Suppressor macrophage treated with lipopolysaccharide for 4 hours (primary cell): ENCODE data around the gene WDR45B.
A peak's percentile ranks its signal among the peaks of the same experiment; 100 is the strongest.
"Not testable (repeated sequence)": the region's sequence is repeated elsewhere in the genome, so short reads cannot be mapped to it uniquely, and the experiment has no call there.

Experiments
- DNase-seq: peaks from one replicate; pipeline ENCODE4 v3.0.0-alpha.2; 2020

Gene WDR45B

DNA sequence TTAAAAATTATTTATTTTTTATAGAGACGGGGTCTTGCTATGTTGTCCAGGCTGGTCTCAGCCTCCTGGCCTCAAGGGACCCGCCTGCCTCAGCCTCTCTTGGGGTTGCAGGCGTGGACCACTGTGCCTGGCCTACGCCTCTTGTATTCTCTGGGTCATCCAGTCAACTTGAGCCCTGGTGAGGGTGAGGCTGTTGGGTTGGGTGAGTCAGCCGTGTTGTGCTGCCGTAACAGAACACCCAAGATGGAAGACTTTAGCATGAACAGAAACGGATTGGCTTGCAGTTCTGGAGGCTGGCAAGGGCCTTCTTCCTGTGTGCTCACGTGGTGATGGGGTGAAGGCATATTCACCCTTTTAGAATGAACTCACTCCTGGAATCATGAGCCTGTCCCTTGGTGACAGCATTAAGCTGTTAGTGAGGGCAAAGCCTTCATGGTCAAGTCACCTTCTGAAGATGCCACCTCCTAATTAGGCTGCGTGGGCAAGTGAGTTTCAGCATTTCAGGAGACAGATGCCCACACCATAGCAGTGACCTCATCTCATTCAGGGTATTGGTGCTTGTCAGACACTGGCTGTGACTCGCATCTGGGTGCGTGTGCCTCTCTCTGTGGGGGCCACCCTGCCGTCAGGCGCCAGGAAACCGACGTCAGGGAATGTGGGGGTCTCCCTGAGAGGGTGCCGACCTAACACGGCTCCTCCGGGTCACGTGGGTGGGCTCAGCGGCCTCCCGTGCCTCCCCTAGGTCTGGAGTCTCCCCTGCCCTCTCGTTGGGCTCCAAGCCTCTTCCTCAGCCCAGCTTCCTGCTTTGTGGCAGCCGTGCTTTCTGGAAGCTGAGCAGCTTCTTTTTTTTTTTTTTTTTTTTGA lies 49.8 kb downstream of the WDR45B start:
- DNase-seq = peak; percentile 68

DNA sequence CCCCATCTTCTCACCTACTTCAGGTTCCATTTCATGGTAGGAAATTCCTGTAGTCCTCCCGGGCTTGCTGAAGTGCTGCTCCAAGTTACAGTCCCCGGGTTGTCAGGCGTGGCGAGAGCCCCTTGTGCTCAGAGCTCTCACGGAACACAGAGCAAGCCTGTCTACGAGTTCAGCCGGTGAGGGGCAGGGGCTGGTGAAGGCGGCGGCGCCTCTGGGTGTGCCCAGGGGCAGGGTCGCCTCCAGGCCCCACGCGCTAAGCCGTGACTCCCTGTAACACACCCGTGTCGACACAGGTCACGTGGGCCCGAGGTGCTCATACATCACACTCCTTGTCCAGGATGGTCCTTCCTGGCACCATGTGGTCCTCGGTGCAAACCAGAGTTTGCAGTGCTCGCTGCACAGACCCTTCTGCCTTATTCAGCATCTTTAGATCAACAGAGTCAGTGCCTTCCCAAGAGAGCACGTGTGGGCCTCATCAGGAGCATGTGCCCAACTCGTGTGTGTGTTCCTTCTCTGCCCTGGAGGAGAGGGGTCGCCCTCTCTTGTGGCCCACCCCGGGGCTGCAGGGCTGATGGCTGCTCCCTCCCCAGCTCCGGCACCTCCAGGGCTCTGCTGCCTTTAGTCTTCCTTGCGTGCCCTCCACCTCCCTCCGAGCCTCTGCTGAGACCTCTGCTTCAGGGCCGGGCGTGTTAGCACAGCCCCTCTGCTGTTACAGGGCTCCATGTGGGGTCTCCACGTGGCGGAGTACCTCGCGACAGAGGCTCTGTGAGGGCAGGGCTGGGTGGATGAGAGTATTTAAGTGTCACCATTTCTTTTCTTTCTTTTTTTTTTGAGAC lies 51.2 kb downstream of the WDR45B start:
- no peak for DNase-seq

DNA sequence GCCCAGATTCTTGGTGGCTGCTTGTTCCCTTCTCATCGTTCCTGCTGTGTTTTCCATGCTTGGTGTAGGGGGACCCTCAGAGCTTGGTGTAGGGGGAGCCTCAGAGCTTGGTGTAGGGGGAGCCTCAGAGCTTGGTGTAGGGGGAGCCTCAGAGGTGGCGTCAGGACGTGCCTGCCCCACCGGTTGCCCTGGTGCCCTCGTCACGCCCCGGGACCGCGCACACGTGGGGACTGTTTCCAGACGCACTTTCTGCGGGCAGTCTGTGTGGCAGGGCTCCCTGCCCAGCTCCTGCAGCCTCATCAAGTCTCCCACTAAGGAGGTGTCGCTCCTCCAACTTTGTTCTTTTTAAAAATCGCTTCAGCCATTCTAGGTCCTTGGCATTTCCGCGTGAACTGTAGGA lies 51.9 kb downstream of the WDR45B start:
- DNase-seq = no peak

DNA sequence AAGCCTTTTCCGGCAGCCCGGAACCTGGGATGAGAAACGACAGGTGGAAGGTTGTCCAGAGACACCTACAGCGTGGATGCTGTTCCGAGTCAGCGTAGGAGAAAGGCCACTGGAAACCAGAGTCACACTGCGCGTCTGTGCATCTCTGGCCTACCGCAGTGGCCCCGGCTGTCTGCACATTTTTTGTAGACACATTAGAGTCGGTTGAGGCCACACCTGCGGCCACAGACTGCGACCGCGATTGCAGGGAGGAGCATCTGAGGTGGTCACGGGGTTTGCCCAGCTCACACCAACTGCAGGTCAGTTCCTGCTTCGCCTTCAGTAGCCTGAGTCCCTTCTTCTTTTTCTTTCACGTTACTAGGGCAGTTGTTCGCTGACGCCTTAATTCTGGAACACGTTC lies 52.4 kb downstream of the WDR45B start:
- DNase-seq = no peak

DNA sequence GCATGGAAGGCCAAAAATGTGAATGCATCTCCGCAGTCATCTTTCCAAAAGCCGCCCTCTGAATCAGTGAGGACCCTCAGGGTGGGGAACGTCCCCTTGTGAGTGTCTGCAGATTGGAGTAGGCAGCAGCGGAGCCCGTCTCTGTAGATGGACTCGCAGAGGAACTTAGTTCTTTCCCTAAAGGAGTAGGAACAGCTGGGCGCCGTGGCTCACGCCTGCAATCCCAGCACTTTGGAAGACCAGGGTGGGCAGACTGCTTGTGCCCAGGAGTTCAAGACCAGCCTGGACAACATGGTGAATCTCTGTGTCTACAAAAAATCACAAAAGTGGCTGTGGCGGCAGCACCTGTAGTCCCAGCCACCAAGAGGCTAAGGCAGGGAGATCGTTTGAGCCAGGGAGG lies 53.7 kb downstream of the WDR45B start:
- DNase-seq = no peak

DNA sequence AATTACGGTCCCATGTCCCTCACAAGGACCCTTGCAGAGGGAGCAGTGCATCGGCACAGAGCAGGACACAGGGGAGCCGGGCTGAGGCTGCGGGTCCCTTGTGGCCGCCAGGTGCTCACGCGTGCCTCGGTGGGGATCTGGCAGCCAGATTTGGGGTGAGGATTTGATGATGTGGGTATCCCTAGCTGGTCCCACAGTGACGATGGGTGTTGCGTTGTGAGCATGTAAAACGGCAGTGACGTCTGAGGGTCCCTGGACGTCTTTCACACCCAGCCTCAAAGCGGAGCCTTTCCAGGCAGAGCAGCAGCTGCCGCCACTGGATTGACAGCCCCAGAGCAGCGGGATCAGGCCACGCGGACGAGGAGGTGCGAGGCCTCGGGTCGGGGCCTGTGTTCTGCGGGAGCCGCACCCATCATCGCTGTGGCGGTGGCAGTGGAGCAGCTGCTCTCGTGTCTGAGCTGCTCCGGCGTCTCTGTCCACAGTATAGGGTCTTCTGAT lies 54.6 kb downstream of the WDR45B start:
- no peak for DNase-seq

DNA sequence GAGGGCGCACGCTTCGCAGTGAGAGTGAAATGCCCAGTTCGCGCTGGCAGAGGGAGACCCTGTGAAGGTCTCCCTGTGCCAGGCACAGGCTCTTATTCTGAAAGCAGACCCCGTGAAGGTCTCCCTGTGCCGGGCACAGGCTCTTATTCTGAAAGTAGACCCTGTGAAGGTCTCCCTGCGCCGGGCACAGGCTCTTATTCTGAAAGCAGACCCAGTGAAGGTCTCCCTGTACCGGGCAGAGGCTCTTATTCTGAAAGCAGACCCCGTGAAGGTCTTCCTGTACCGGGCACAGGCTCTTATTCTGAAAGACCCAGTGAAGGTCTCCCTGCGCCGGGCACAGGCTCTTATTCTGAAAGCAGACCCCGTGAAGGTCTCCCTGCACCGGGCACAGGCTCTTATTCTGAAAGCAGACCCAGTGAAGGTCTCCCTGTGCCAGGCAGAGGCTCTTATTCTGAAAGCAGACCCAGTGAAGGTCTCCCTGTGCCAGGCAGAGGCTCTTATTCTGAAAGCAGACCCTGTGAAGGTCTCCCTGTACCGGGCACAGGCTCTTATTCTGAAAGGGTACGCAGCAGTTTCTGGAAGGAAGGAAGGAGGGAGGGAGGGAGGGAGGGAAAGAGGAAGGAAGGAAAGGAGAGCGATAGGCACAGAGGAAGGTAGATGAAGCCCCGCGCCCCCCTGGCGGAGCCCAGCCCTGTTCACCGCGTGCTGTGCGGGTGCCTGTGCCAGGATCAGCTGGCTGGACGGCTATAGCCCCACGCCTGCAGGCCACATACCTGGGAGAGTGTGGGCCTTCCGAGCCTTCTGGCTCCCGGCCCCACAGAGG lies 55.3 kb downstream of the WDR45B start:
- DNase-seq = peak; percentile 32

DNA sequence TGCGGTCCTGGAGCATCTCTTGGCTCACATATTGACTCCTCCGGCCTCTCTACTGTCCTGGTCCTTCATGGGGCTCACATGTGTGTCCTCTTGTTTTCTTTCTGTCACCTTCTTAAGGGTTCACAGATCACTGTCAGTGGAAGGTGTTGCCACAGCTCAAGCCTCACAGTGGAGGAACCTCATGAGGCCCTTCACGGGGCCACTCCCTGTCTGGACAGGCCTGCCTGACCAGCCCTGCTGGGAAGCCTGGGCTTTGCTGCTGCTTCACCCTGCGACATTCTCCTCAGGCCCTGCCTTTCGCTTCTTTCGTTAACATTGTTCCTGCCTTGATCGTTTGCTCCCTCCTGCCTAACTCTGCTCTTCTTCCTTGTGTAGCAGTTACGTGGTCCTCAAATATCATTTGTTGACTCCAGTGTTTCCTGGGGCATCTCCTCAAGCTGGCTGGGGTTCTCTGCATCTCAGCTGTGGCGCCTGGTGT lies 55.9 kb downstream of the WDR45B start:
- no peak for DNase-seq

DNA sequence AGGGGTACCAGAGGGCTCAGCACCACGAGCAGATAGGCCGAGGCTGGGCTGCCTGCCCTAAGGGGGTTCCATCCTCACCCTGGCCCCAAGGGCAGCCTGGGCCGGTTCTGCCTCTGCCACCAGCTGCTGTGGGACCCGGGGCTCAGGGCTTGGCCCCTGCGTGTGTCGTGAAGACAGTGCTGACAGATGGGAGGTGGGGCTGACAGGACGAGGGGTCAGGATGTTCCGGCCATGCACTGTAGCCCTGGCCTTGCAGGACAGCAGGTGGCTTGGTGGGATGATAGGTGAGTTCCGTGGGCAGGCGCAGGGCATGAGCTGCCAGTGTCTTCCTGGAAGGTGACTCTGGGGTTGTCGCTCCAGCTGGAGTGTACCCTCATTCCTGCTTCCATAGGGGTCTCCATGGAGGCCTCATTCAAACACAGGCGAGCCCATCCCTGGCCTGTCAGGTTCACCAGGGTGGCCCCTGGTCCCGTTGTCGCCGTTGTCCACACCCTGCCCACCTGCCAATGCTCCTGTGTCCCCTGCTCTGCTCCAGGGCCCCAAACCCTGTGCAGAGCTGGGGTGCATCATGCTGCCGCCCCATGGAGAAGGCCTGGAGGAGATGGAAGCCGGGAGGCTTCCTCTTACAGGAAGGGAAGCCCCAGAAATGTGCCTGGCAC lies 57.2 kb downstream of the WDR45B start:
- DNase-seq = no peak

DNA sequence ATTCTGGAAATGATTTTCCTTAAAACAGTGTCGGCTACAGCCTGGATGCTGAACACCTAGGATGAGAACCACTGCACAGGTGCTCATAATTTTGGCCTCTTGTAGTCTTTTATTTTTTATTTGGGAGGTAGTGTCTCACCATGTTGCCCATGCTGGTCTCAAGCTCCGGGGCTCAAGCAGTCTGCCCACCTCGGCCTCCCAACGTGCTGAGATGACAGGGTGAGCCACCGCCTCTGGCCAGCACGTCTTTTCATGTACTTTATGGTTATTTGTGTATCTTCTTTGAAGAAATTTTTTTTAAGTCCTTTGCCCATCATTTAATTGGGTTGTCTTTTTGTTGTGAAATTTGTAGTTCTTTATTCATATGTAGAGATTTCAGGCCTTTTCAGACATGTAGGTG lies 58.0 kb downstream of the WDR45B start:
- DNase-seq = no peak

DNA sequence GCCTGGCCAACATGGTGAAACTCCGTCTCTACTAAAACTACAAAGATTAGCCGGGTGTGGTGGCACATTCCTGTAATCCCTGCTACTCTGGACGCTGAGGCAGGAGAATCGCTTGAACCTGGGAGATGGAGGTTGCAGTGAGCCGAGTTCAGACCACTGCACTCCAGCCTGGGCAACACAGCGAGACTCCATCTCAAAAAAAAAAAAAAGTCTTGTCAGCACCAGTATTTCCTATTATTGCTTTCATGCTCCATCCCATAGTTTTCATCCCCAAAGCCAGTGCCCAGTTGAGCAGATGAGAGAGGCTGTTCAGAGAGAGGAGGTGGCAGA lies 58.4 kb downstream of the WDR45B start:
- no peak for DNase-seq

DNA sequence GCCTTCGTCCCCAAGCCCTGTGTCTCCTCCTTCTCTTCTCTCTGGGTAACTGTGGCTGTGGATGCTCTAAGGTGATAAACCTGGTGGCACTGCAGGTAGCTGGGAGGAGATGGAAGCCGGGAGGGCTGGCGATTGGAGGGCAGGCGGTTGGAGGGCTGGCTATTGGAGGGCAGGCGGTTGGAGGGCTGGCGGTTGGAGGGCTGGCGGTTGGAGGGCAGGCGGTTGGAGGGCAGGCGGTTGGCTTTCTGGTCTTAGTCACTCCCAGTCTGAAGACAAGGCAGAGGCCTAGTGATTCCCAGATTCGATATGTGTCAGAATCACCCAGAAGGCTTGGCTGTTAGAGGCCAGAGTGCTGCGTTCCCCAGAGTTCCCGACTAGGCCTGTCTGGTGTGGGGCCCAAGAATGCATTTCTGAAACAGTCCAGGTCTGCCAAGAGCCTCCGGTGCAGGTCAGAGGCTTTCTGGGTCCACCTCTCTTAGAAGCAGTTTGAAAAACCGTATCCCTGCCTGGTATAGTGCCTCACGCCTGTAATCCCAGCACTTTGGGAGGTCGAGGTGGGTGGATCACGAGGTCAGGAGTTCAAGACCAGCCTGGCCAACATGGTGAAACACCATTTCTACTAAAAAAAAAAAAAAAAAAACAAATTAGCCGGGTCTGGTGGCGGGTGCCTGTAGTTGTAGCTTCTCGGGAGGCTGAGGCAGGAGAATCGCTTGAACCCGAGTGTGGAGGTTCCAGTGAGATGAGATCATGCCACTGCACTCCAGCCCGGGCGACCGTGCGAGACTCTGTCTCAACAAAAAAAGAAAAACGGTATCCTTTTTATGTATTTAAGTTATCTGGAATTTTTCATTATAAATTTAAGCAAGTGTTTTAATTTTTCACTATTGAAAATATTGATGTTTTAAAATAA lies 59.7 kb downstream of the WDR45B start:
- no peak for DNase-seq

DNA sequence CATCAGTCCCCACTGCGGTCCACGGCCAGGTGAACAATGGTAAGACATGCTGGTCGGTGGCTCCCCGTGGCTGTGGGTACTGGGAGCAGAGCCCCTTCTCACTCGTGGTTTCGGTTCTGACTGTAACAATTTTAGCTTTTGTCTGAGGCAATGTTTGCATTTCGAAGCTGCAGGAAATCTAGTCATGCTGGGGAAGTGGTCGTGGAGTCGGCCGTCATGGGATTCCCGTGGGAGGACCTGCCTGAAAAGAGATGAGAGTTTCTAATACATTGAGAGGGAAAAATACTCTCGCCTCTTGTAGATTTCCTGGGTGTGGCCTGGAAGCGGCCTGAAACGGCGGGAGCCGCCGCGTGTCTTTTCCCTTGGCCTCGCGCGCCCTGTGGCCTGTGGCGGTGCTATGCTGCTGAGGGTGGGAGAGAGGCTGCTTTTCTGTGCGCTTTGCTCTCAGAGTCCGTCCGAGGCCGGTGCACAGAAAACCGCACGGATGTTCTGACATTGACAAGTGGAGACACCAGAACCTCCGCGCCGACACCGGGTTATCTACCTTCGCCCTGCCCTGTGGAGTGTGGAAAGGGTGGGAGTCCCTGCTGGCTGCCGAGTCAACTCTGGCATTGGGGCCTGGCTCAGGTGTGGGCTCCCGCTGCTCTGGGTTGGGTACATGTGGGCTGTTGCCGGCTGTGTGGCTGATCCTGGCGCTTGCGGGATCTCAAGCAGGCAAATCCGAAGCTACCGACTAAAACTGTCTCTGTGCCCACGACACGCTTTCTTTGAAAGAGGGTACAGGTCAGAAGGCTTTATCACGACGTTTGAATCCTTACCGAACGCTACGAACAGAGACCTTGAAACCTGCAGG lies 60.8 kb downstream of the WDR45B start:
- peak; percentile 81 for DNase-seq

DNA sequence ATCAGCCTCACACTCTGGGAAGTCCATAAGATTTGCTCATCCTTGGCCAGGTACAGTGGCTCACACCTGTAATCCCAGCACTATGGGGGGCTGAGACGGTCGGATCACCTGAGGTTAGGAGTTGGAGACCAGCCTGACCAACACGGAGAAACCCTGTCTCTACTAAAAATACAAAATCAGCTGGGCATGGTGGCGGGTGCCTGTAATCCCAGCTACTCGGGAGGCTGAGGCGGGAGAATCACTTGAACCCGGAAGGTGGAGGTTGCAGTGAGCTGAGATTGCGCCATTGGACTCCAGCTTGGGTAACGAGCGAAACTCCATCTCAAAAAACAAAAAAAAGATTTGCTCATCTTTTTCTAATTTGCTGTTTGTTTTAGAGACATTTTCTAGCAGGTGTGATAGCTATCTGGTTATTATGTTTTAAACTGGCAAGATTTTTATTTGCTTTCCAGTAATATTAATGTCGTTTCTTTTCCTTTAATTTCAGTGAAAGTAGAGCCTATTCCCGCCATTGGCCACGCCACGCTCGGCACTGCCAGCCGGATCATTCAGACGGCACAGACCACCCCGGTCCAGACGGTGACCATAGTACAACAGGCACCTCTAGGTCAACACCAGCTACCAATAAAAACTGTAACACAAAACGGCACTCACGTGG lies 61.5 kb downstream of the WDR45B start:
- DNase-seq = no peak

DNA sequence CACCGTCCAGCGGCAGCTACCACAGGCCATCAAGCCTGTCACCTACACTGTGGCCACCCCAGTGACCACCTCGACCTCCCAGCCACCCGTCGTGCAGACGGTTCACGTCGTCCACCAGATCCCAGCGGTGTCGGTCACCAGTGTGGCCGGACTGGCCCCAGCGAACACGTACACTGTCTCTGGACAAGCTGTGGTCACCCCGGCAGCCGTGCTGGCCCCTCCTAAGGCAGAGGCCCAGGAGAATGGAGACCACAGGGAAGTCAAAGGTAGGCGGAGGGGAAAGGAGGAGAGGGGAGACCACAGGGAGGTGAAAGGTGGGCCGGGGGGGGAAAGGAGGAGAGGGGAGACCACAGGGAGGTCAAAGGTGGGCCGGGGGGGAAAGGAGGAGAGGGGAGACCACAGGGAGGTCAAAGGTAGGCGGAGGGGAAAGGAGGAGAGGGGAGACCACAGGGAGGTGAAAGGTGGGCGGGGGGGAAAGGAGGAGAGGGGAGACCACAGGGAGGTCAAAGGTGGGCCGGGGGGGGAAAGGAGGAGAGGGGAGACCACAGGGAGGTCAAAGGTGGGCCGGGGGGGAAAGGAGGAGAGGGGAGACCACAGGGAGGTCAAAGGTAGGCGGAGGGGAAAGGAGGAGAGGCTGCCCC lies 62.2 kb downstream of the WDR45B start:
- not testable (repeated sequence) for DNase-seq

DNA sequence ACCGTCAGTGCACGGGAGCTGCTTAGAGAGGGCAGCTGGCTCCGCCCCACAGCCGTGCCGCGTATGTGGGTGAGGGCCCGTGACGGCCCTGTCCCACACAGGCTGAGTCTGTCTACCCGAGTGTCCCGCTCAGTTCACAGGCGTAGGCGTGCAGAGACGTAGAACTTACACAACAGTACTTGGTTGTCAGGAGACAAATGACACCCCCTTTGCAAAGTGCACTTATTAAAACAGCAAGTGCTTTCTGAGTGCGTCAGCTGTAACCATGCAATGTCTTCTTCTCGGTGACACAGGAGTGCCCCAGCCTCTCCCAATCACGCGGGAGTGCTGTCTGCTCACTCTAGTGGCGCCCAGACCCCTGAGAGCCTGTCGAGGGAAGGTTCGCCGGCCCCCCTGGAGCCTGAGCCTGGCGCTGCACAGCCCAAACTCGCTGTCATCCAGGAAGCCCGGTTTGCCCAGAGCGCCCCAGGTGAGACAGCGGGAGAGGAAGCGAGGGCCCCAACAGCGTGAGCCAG lies 64.5 kb downstream of the WDR45B start:
- no peak for DNase-seq

DNA sequence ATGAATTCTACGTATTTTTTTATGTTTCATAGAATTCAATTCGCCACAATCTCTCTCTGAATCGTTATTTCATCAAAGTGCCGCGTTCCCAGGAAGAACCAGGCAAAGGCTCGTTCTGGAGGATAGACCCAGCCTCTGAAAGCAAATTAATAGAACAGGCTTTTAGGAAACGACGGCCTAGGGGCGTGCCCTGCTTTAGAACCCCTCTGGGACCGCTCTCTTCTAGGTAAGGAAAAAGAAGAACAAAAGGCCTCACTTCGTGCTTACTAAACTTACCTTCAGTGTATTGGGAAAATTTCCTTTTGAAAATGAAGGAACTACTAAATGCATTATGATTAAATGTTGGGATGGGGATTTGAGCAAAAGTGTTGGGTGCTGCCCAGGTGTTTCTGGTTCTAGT lies 65.5 kb downstream of the WDR45B start:
- no peak for DNase-seq

DNA sequence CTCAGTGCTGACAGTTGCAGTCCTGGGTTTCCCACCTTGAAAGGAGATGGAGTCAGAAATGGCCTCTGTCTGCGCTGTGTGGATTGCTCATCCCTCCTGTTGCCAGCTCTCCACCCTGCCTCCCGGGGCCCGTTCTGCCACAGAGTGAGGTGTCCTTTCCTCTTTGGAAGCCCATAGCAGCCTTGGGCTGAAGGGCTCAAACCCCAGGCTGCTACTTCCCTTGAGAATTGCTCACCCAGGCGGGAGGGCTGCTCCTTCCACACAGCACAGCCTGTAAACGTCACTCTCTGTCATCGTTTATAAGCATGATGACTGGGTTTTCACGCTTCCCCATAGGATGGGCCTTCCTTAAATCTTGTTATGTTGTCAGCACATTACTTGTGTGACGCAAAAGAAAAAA lies 66.0 kb downstream of the WDR45B start:
- DNase-seq = peak; percentile 39

DNA sequence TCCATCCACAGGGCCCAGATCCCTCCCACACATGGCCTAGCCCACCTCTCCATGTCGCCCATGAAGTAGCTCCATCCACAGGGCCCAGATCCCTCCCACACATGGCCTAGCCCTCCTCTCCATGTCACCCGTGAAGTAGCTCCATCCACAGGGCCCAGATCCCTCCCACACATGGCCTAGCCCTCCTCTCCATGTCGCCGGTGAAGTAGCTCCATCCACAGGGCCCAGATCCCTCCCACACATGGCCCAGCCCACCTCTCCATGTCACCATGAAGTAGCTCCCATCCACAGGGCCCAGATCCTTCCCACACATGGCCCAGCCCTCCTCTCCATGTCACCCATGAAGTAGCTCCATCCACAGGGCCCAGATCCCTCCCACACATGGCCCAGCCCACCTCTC lies 68.3 kb downstream of the WDR45B start:
- DNase-seq = not testable (repeated sequence)
